T-helper 1 cell (primary cell): ENCODE results near the gene CMPK1.
"Not testable (repeated sequence)": the region's sequence is repeated elsewhere in the genome, so short reads cannot be mapped to it uniquely, and the experiment has no call there.

Experiments used
- DNase-seq, 5 donors: peaks; one replicate each; pipeline ENCODE4 v3.0.0-alpha.2; 2012 to 2020

The CMPK1 gene

DNA sequence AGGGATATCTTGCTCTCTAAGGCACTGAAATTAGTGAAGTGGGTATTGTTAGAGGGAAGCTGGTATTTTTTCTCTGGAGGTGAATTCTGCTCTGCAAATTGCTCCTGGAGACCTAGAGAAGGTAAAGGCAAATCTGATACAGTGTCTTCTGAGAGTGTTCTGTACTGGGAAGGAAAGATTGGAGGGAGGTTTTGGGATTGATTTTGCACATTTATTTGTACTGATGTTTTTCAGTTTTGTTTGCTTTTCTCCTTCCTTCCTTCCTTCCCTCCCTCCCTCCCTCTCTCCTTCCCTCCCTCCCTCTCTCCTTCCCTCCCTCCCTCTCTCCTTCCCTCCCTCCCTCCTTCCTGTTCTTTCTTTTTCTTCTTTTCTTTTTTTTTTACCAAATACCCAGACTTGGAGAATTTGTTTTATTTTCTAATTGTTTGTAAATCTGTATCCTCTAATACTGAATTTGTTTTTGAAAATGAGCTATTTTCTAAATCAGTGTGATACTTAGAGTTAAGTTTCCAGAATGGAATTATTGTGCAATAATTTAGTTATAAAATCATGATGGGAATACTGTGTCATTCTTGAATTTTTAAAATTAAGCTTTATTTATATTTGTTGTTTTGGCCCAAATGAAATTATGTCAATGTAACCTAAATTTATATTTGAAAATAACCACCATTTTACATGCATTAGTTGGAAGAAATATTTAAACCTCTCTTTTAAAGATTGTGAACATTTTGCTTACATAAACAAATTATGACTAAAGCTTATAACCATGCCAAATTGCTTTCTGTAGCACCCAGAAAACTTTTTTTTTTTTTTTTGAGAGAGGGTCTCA lies 4.9 kb downstream of the CMPK1 start:
- DNase-seq: no peak

- DNase-seq: no peak
Measured at GRCh38 chr1:47340227-47340626, 6.6 kb downstream of the CMPK1 start.

- not testable (repeated sequence) for DNase-seq
Measured at GRCh38 chr1:47346979-47347378, 13.4 kb downstream of the CMPK1 start.

GRCh38 chr1:47347735-47348134 lies 14.1 kb downstream of the CMPK1 start:
- no peak for DNase-seq

- DNase-seq: no peak
Measured at GRCh38 chr1:47348246-47348645, 14.7 kb downstream of the CMPK1 start.

DNA sequence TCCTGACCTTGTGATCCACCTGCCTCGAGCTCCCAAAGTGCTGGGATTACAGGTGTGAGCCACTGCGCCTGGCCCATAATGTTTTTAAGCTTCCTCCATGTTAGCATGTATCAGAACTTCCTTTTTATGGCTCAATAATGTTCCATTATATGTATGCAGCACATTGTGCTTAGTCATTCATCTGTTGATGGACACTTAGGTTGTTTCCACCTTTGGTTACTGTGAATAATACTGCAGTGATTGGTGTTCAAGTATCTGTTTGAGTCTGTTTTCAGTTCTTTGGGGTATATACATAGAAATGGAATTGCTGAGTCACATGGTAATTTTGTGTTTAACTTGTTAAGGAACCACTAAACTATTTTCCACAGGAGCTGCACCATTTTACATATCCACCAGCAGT lies 17.7 kb downstream of the CMPK1 start:
- peak in 1 of 5 donors; percentile 64 for DNase-seq

DNA sequence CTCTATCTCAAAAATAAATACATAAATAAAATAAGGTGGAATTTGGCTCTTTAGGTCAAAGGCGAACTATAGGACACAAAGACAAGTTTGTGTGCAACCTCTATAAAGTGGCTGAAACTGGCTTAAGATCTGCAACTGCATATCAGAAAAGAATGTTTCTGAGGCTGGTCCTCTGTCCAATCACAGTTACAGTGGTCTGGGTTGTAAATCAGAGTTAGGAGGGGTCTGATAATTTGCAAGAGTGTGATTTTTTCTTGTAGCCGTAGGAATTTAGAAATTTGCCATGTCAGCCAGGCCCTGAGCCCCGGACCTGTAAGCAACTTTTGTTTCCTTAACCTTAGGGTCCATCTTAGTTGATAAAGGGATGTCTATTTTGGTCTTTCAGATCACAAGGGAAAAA lies 27.8 kb downstream of the CMPK1 start:
- DNase-seq: no peak

GRCh38 chr1:47362828-47363227 lies 29.2 kb downstream of the CMPK1 start:
- no peak for DNase-seq

DNA sequence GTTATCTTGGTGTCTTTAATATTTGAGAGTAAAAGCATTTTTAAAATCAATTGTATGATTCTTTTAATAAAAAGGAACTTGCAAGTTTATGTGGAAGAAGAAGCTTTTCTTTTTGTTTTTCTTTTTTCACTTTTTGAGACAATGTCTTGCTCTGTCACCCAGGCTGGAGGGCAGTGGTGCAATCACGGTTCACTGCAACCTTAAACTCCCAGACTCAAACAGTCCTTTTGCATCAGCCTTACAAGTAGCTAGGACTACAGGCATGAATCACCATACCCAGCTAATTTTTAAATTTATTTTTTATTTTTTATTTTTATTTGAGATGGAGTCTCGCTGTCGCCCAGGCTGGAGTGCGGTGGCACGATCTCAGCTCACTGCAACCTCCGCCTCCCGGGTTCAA lies 34.1 kb downstream of the CMPK1 start:
- DNase-seq: no peak

GRCh38 chr1:47371016-47371517 lies 37.5 kb downstream of the CMPK1 start:
- no peak for DNase-seq

GRCh38 chr1:47374501-47374900 lies 40.9 kb downstream of the CMPK1 start:
- DNase-seq: no peak

DNA sequence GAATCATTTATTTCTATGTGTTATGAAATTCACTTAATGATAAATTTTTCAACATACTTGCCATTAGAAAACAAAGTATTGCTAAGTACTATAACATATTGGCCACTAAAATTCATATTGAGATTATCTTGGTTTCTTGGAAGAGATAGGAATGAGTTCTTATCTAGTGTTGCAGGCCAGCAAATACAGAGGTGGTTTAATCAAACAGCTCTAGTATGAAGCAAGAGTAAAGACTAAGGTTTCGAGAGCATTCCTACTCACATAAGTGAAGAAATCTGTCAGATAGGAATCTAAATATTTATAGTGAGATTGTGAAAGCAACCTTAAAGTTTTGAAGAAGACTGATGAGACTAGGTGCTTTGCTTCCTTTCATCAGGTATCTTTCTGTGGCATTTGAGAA lies 44.6 kb downstream of the CMPK1 start:
- DNase-seq: no peak

DNA sequence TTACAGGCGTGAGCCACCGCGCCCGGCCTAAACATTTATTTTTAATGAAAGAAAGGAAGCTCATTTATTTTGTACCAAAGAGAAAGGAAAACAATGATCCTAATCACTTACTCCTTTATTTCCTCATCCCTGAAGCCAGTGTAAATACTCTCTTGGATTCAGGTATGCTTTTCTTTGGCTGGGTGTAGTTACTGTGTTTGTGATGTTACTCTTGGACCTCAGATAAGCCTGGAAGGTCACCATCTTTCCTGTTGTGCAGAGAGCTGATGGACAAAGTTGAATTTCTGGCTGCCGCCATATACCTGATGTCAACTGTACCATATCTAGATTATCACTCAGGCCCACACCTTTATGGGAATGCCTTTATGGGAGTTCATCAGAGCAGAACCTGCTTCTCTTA lies 47.1 kb downstream of the CMPK1 start:
- DNase-seq: no peak

GRCh38 chr1:47382399-47382983 lies 48.9 kb downstream of the CMPK1 start:
- no peak for DNase-seq

DNA sequence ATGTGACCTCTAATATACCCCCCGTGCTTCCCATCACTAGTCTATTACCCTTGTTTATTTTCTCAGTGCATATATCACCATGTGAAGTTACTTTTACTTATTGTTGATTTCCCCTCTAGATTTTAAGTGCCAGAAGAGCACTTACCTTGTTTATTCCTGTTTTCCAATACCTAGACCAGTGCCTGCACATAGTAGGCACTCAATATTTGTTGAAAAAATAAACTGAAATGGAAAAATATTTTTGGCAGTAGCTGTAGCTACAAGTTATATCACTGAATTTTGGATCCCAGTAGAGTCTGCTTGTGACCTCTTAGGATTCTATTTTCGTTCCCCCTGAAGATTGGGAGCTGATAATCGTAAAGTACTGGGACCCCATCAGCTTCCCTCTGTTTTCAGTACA lies 50.5 kb downstream of the CMPK1 start:
- DNase-seq: no peak

- DNase-seq: no peak
Measured at GRCh38 chr1:47385020-47385419, 51.4 kb downstream of the CMPK1 start.

DNA sequence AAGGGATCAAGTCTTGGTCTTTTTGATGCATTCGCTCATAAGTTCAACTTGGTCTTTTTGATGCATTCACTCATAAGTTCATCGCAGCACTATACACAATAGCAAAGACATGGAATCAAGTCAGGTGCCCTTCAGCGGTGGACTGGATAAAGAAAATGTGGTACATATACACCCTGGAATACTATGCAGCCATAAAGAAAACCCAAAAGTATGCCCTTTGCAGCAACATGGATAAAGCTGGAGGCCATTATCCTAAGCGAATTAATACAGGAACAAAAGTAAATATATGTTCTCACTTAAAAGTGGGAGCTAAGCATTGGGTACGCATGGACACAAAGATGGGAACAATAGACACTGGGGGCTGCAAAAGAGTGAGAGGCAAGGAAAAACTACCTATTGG lies 52.7 kb downstream of the CMPK1 start:
- no peak for DNase-seq

- no peak for DNase-seq
Measured at GRCh38 chr1:47388030-47388890, 54.7 kb downstream of the CMPK1 start.

DNA sequence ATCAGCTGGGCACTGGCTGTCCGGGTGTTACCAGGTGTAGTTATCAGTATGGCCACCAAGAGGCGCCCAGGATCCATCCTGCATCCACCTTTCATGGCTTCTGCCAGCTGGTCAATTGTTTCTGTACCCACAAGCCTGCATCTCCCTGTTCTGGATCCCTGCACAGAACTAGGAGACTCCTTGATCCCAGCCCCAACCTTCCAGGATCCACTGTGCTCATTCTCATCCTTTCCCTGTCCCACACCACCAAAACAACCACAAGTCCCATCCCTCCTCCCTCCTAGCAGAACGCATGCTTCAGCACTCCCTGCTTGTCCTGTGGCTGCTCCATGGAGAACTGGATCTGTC lies 55.3 kb downstream of the CMPK1 start:
- DNase-seq: peak in 1 of 5 donors; percentile 35

- DNase-seq: no peak
Measured at GRCh38 chr1:47389731-47390130, 56.1 kb downstream of the CMPK1 start.

DNA sequence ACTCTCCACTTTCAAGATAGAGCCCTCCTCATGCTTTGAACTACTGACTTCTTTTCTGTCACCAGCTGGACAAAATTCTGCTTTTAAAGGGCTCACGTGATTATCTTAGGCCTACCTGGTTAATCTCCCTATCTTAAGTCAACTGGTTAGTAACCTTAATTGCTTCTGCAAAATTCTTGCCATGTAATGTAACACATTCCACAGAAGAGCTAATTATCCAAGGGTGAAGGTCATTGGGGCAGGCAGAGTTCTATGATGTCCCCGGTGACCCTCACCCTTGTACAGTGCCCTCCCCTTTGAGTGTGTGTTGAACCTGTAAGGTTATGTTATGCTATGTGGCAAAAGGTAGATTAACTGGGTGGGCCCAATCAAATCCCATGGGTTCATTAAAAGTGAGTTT lies 57.3 kb downstream of the CMPK1 start:
- DNase-seq: no peak

GRCh38 chr1:47393141-47393540 lies 59.6 kb downstream of the CMPK1 start:
- no peak for DNase-seq

DNA sequence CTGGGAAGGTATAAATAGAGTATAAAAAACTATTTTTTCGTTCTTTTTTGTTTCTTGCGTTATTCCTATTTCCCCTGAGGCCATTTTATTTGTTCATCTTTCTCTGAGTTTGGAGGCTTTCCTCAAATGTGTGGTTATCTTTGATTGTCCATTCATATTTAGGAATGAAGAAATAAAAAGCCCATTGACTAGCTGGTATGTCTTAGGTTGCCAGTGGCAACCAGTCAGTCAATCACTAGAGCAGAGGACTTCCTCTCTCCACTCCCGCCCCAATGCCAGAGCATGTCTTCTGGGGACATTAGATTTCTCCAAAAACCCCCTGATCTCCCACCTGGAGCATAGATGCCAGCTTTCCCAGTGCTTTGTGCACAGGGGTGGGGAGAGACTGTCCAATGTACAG lies 61.8 kb downstream of the CMPK1 start:
- DNase-seq: no peak
